IMR-90 (cell line): ENCODE measurements around the gene CASP9. TPM values are rescaled to one million over a fixed set of nuclear protein-coding genes. Genes with fewer than 3 reads are reported as not detected.

ENCODE experiments used
- ATAC-seq: fragments of 200-7000 bp; cut with Tn5 transposase; 2 replicates; pipeline ENCODE4 v1.9.1; 2020; ENCODE audit warnings: low read depth, mild to moderate bottlenecking, moderate library complexity
- BruUV-seq: library from RNA; stranded (reverse); fragments of 400-500 nt; replicated peaks from 2 replicates; lab custom pipeline; 2021; lab: Mats Ljungman, UMichigan
- CTCF ChIA-PET: fragments of 300-600 bp; formaldehyde crosslinking; extraction: SDS; loops from one replicate; lab custom pipeline; 2021; ENCODE audit warnings: antibody characterized with exemption; lab: Yijun Ruan, JAX
- POLR2A ChIA-PET: fragments of 300-600 bp; sonication (Branson Sonifier 250); formaldehyde crosslinking; loops from one replicate; lab custom pipeline; 2022; ENCODE audit warnings: antibody characterized with exemption; ENCODE audit not compliant: unreplicated experiment; lab: Charles Lee
- DNase-seq: peaks from one replicate; pipeline ENCODE4 v3.0.0; 2013
- H2AFZ ChIP-seq: replicated peaks from 2 replicates; pipeline ENCODE3; 2013; ENCODE audit warnings: low read length, mild to moderate bottlenecking; ENCODE audit not compliant: poor library complexity
- H2AK5ac ChIP-seq: 2 replicates; pipeline ENCODE4 v1.6.1; 2013; ENCODE audit warnings: low read depth, low read length, inconsistent platforms
- H2AK9ac ChIP-seq: replicated peaks from 2 replicates; pipeline ENCODE3; 2013; ENCODE audit warnings: mild to moderate bottlenecking, low read depth, low read length, moderate library complexity; ENCODE audit not compliant: poor library complexity
- H2BK120ac ChIP-seq: 2 replicates; pipeline ENCODE4 v1.6.1; 2013; ENCODE audit warnings: low read depth, low read length, inconsistent platforms
- H2BK15ac ChIP-seq: 3 replicates; pipeline ENCODE4 v1.6.1; 2013; ENCODE audit warnings: low read depth, low read length, inconsistent platforms
- H2BK20ac ChIP-seq: 2 replicates; pipeline ENCODE4 v1.6.1; 2013; ENCODE audit warnings: low read depth, mild to moderate bottlenecking, inconsistent platforms, low read length, moderate library complexity
- H2BK5ac ChIP-seq: 2 replicates; pipeline ENCODE4 v1.6.1; 2013; ENCODE audit warnings: mild to moderate bottlenecking, low read depth, low read length, inconsistent platforms; ENCODE audit not compliant: poor library complexity, severe bottlenecking
- H3K14ac ChIP-seq: replicated peaks from 2 replicates; pipeline ENCODE4 v1.6.1; 2013; ENCODE audit warnings: low read depth, low read length, inconsistent platforms
- H3K18ac ChIP-seq: 2 replicates; pipeline ENCODE4 v1.6.1; 2013; ENCODE audit warnings: low read depth, low read length, control low read depth
- H3K23ac ChIP-seq: 2 replicates; pipeline ENCODE4 v1.6.1; 2013; ENCODE audit warnings: low read depth, low read length, inconsistent platforms
- H3K27ac ChIP-seq: 2 replicates; pipeline ENCODE4 v1.5.1; 2013; ENCODE audit warnings: mild to moderate bottlenecking, control low read depth, low read length; ENCODE audit not compliant: insufficient read depth
- H3K27me3 ChIP-seq: 2 replicates; pipeline ENCODE4 v1.6.1; 2013; ENCODE audit warnings: low read length; ENCODE audit not compliant: control insufficient read depth, insufficient read depth
- H3K36me3 ChIP-seq: 2 replicates; pipeline ENCODE4 v1.6.1; 2013; ENCODE audit warnings: low read length, mixed read lengths; ENCODE audit not compliant: control insufficient read depth, insufficient read depth
- H3K4ac ChIP-seq: 2 replicates; pipeline ENCODE4 v1.6.1; 2013; ENCODE audit warnings: low read depth, low read length, inconsistent platforms
- H3K4me1 ChIP-seq: 2 replicates; pipeline ENCODE4 v1.6.1; 2013; ENCODE audit warnings: low read length, mixed read lengths; ENCODE audit not compliant: control insufficient read depth, insufficient read depth
- H3K4me2 ChIP-seq: 2 replicates; pipeline ENCODE4 v1.6.1; 2013; ENCODE audit warnings: low read depth, mild to moderate bottlenecking, control low read depth, low read length, moderate library complexity
- H3K4me3 ChIP-seq: 2 replicates; pipeline ENCODE4 v1.5.1; 2013; ENCODE audit warnings: low read depth, mild to moderate bottlenecking, control low read depth, low read length, moderate library complexity; ENCODE audit not compliant: insufficient read depth
- H3K56ac ChIP-seq: 2 replicates; pipeline ENCODE4 v1.6.1; 2013; ENCODE audit warnings: low read length, inconsistent platforms; ENCODE audit not compliant: insufficient read depth; ENCODE audit errors: extremely low read depth
- H3K79me1 ChIP-seq, 2 experiments: 2 replicates each; pipeline ENCODE4 v1.6.1; 2013; ENCODE audit warnings: low read length in 2 of 2, inconsistent platforms in 1 of 2, low read depth in 1 of 2
- H3K9ac ChIP-seq: 2 replicates; pipeline ENCODE4 v1.6.1; 2013; ENCODE audit warnings: low read depth, low read length, control low read depth
- H3K9me1 ChIP-seq: 2 replicates; pipeline ENCODE4 v1.6.1; 2013; ENCODE audit warnings: low read length, inconsistent platforms; ENCODE audit not compliant: insufficient read depth
- H3K9me3 ChIP-seq: 2 replicates; pipeline ENCODE4 v1.6.1; 2013; ENCODE audit warnings: low read length; ENCODE audit not compliant: control insufficient read depth, insufficient read depth
- H4K20me1 ChIP-seq: 2 replicates; pipeline ENCODE4 v1.6.1; 2013; ENCODE audit warnings: low read length, inconsistent platforms; ENCODE audit not compliant: insufficient read depth
- H4K5ac ChIP-seq: 2 replicates; pipeline ENCODE4 v1.6.1; 2013; ENCODE audit warnings: mild to moderate bottlenecking, low read depth, low read length, control low read depth
- H4K8ac ChIP-seq, 2 experiments: 2 replicates each; pipeline ENCODE4 v1.6.1; 2013; ENCODE audit warnings: low read depth in 2 of 2, low read length in 2 of 2, control low read depth in 1 of 2, inconsistent platforms in 1 of 2
- H4K91ac ChIP-seq: 2 replicates; pipeline ENCODE4 v1.6.1; 2013; ENCODE audit warnings: low read depth, low read length, inconsistent platforms; ENCODE audit not compliant: insufficient read depth
- BHLHE40 ChIP-seq: fragments of 150-350 bp; IDR thresholded peaks from 2 replicates; pipeline ENCODE4 v1.6.1; 2016; ENCODE audit warnings: mild to moderate bottlenecking, low read depth, low read length
- ELK1 ChIP-seq: fragments of 150-350 bp; IDR thresholded peaks from 2 replicates; pipeline ENCODE4 v1.6.1; 2016; ENCODE audit warnings: low read depth, mild to moderate bottlenecking, low read length, moderate library complexity, borderline replicate concordance
- WGBS, 2 experiments: methylation state at CpG; one replicate each; pipeline versions ENCODE4 v1.1.5 to v1.1.7; 2013; ENCODE audit warnings: missing lambda C conversion rate in 2 of 2; ENCODE audit not compliant: insufficient read length in 1 of 2; ENCODE audit errors: extremely low coverage in 2 of 2; 5-methylcytosine and 5-hydroxymethylcytosine counted together
- dilution Hi-C: fragments of 300-500 bp; cut with HindIII; formaldehyde crosslinking; loops from one replicate; pipeline ENCODE4 v1.14.3; 2018; ENCODE audit warnings: low sequenced_read_pairs; ENCODE audit not compliant: unreplicated experiment
- in situ Hi-C: fragments of 300-500 bp; cut with MboI; formaldehyde crosslinking; loops from 3 replicates; pipeline ENCODE4 v1.14.3; 2019; ENCODE audit warnings: low sequenced_read_pairs, inconsistent platforms, mixed read lengths
- intact Hi-C: fragments of 100-400 bp; cut with micrococcal nuclease; formaldehyde crosslinking; loops from 2 replicates; pipeline ENCODE4 v1.10.0; 2022
- polyA plus RNA-seq, 3 experiments: library from polyadenylated mRNA; depleted of rRNA; stranded (reverse); fragments of >200 nt; gene quantifications; 2 replicates each; pipeline ENCODE4 v1.2.3, GENCODE V29; 2012; ENCODE audit warnings: low replicate concordance in 1 of 3
- total RNA-seq: library from RNA; depleted of rRNA; stranded (reverse); fragments of >200 nt; gene quantifications from 2 replicates; pipeline ENCODE4 v1.2.3, GENCODE V29; 2012

Gene CASP9
- total and polyA plus RNA-seq, 2 of the 4 experiments (the other 2 are of a cell fraction): 7.0 to 8.3 TPM

GRCh38 chr1:15448877-15449462 lies 75.0 kb downstream of the CASP9 start:
- Histone ChIP-seq H3K9ac (no peak overlapping the region), H2BK120ac (no peak overlapping the region), H2AK5ac (no peak overlapping the region), H3K79me1 (no peaks in the 10 kb centered on the region), H3K9me1 (no peaks in the 10 kb centered on the region), H3K4me2 (no peak overlapping the region), H4K20me1 (no peaks in the 10 kb centered on the region), H3K4ac (no peak overlapping the region), H4K8ac (no peak overlapping the region), H3K27me3 (peaks cover 20% of the 10 kb centered on the region; the same call in 1 of the 2 replicates), H3K4me1 (0 out of 2 replicates have a peak, but pooled peaks cover 3% of the 10 kb centered on the region), H3K56ac (no peak overlapping the region), H2BK15ac (no peak overlapping the region), H3K9me3 (peaks cover 4% of the 10 kb centered on the region), H2AK9ac (no peak overlapping the region), H3K36me3 (no peaks in the 10 kb centered on the region), H2BK5ac (no peak overlapping the region), H3K14ac (no peak overlapping the region), H3K23ac (no peak overlapping the region), H2AFZ (no peak overlapping the region), H3K27ac (no peak overlapping the region), H3K4me3 (no peak overlapping the region), H2BK20ac (no peak overlapping the region), H4K91ac (no peak overlapping the region), H4K5ac (no peak overlapping the region), H3K18ac (no peak overlapping the region)
- ChIA-PET POLR2A (no interaction called here), CTCF (no interaction called here)
- TF ChIP-seq ELK1 (no peak), BHLHE40 (no peak)
- BruUV-seq: no TSS peak
- ATAC-seq (no peak), DNase-seq (no peak)
- intact Hi-C loops (no loop called here), dilution Hi-C loops (no loop called here), in situ Hi-C loops (no loop called here)
- no CpG with 5 or more reads among the region's 3 CpGs for WGBS, 2 experiments
